Stimulated activated CD4-positive, alpha-beta T cell treated with anti-CD3 and anti-CD28 coated beads, Interleukin-1b, Interleukin-23, amount 100 ng/mL, for 48 hours (primary cell): ENCODE data around the gene ADCY2.
A peak's percentile ranks its signal among the peaks of the same experiment; 100 is the strongest.

Experiments
- DNase-seq: peaks from one replicate; pipeline ENCODE4 v3.0.0-alpha.2; 2020

ADCY2 gene

GRCh38 chr5:7751874-7752273 is 355.9 kb downstream of the ADCY2 start:
- DNase-seq = no peak

GRCh38 chr5:7753181-7753580 is 357.2 kb downstream of the ADCY2 start:
- no peak for DNase-seq

GRCh38 chr5:7753596-7753995 is 357.7 kb downstream of the ADCY2 start:
- DNase-seq = no peak

- no peak for DNase-seq
Observed at GRCh38 chr5:7754490-7754889, 358.6 kb downstream of the ADCY2 start.

GRCh38 chr5:7754997-7755596 is 359.2 kb downstream of the ADCY2 start:
- DNase-seq = peak; percentile 55

GRCh38 chr5:7755958-7756357 is 360.0 kb downstream of the ADCY2 start:
- DNase-seq = no peak

GRCh38 chr5:7756453-7756852 is 360.5 kb downstream of the ADCY2 start:
- DNase-seq = no peak

- no peak for DNase-seq
Observed at GRCh38 chr5:7759257-7759871, 363.4 kb downstream of the ADCY2 start.

- no peak for DNase-seq
Observed at GRCh38 chr5:7759951-7760580, 364.1 kb downstream of the ADCY2 start.

GRCh38 chr5:7762267-7762666 is 366.3 kb downstream of the ADCY2 start:
- no peak for DNase-seq

GRCh38 chr5:7763621-7764072 is 367.7 kb downstream of the ADCY2 start:
- DNase-seq = no peak

- DNase-seq = no peak
Observed at GRCh38 chr5:7764452-7764851, 368.5 kb downstream of the ADCY2 start.

- DNase-seq = no peak
Observed at GRCh38 chr5:7770436-7770835, 374.5 kb downstream of the ADCY2 start.

GRCh38 chr5:7772141-7772540 is 376.2 kb downstream of the ADCY2 start:
- DNase-seq = no peak

- DNase-seq = no peak
Observed at GRCh38 chr5:7773178-7773577, 377.2 kb downstream of the ADCY2 start.

GRCh38 chr5:7776442-7776841 is 380.5 kb downstream of the ADCY2 start:
- DNase-seq = no peak

- no peak for DNase-seq
Observed at GRCh38 chr5:7779019-7780005, 383.4 kb downstream of the ADCY2 start.

GRCh38 chr5:7781899-7782298 is 386.0 kb downstream of the ADCY2 start:
- DNase-seq = no peak

- no peak for DNase-seq
Observed at GRCh38 chr5:7784683-7785380, 388.9 kb downstream of the ADCY2 start.

GRCh38 chr5:7787770-7788169 is 391.8 kb downstream of the ADCY2 start:
- no peak for DNase-seq

- no peak for DNase-seq
Observed at GRCh38 chr5:7789567-7789966, 393.6 kb downstream of the ADCY2 start.

- DNase-seq = no peak
Observed at GRCh38 chr5:7793895-7794294, 398.0 kb downstream of the ADCY2 start.

- DNase-seq = no peak
Observed at GRCh38 chr5:7794311-7794710, 398.4 kb downstream of the ADCY2 start.
